Placental epithelial cell (primary cell): ENCODE data around the gene CX3CR1. TPM values are rescaled to one million over a fixed set of nuclear protein-coding genes. Genes with fewer than 3 reads are reported as not detected.

Experiments
- total RNA-seq: library from RNA; depleted of rRNA; stranded (reverse); fragments of >200 nt; gene quantifications from 2 replicates; pipeline ENCODE4 v1.2.3, GENCODE V29; 2012

The CX3CR1 gene
- under 0.01 TPM in 1 of 2 replicates, not detected in the other for total RNA-seq

DNA sequence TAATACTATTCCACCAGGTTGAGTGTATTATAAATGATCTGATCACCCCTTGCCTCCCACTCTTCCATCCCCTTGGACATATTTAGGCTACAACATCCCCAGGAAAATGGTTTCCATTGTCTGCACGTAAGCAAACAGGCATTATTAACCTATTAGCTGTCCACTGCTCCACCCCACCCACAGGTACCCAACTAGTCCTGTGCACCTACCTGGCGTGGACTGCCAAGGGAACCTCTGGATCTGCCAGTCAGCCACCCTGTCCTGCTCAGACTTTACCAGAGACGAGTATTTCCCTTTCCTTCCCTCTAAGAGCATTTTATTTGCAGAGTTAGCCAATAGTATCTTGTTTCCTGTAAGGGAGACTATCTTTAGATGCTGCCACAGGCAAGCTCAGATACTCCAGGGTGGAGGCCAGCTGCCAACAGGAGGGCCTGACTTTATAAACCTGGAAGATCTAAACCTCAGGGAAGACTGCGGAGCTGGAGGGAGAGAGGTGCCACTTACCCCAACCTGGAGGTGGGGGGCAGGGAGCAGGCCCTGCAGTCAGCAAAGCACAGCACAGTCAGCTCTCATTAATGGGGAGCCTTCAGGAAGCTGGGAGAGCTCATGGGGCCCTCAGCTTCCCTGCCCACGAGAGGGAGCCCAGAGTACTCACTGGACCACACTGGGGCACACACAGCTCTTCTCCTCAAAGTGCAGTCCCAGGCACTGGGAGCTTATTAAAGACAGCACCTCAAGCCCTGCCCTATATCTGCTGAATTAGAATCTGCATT lies at the start of gene CX3CR1:
CX3CR1 (minus strand) TSS at position 292 of the 773 bp plus-strand sequence. CDS start 13,527 bp downstream, outside the sequence.

GRCh38 chr3:39329493-39329892 lies 49.7 kb upstream of the CX3CR1 start, which contains the start of gene CCR8:
CCR8 (plus strand) TSS chr3:39329709; CDS start chr3:39332332, 2,623 bp downstream.

Other genes with a start within 250 kb of the CX3CR1 start
- gene SCN11A, start 228.1 kb downstream of the CX3CR1 start, total RNA-seq: under 0.01 and 0.11 TPM in 2 replicates
- 30.6 and 37.2 TPM in 2 replicates for gene WDR48, start 228.0 kb downstream of the CX3CR1 start, total RNA-seq
- 69.5 and 81.9 TPM in 2 replicates for gene GORASP1, start 172.4 kb downstream of the CX3CR1 start, total RNA-seq
- gene TTC21A, start 172.4 kb downstream of the CX3CR1 start, total RNA-seq: 7.5 and 13.3 TPM in 2 replicates
- 40.4 and 76.3 TPM in 2 replicates for gene CSRNP1, start 126.4 kb downstream of the CX3CR1 start, total RNA-seq
- not detected in 2 replicates for gene XIRP1, start 87.4 kb downstream of the CX3CR1 start, total RNA-seq
- not detected in 2 replicates for gene CCR8, start 49.7 kb upstream of the CX3CR1 start, total RNA-seq
- 32.9 and 39.3 TPM in 2 replicates for gene SLC25A38, start 103.3 kb upstream of the CX3CR1 start, total RNA-seq
- gene RPSA, start 126.7 kb upstream of the CX3CR1 start, total RNA-seq: 1,157 and 1,633 TPM in 2 replicates
- 0.76 TPM in 1 of 2 replicates, not detected in the other for gene MOBP, start 187.6 kb upstream of the CX3CR1 start, total RNA-seq